D721Med (cell line): ENCODE measurements around the gene RNF144A.

Experiments used
- DNase-seq: peaks from one replicate; pipeline ENCODE4 v3.0.0; 2011; ENCODE audit warnings: low spot score; ENCODE audit not compliant: insufficient read length
- FAIRE-seq: peaks from 2 replicates; lab custom pipeline; 2011; peaks lifted over from hg19 to GRCh38; lab: Jason Lieb, UNC
- TF ChIP-seq, protein P1 (sequence below): IDR thresholded peaks from 2 replicates; pipeline ENCODE4 v1.5.1; 2012; ENCODE audit warnings: mild to moderate bottlenecking, control low read depth; ENCODE audit not compliant: insufficient read depth; ENCODE audit errors: missing control alignments

Gene RNF144A

DNA sequence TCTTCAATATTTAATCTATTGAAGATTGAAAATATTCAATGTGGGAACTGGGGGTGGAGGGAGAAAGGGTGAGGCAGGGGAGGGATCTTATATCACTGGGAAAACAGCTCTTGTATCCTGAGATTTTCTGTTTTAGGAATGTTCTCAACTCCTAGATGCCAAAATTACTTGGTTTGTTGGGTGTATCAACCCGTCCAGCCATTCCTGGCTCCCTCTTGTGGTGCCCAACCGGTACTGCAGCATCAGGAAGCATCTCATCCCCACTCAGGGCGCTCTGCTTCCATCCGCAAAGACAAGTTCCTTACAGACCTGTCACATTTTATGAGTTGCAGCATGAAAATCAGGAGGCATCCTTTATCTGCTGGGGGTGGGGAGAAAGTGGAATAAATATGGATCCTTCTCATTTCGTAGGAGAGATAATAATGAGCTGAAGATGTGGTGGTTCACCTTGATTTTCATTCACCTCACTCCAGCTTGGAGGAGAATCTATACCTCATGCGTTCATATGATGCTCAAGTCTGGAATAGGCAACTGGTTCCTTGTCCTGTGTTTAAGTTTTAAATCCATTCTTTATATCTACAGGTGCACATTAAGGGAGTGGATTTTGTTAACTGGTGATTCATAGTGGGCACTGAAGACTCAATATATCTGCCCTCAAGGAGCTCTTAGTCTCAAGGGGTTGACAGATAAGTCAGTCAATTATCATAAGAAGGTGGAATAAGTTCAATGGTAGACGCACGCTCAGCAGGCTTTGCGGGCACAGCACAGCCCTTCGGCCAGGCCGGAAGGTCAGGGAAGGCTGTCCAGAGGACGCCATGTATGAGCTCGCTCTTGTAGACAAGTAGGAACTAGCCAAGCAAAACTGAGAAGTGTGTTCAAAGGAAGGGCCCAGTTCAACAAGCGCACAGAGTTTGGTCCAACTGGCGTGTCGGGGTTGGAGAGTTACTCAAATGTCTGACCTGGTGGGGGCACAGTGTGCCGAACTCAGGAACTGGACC, 127.3 kb downstream of the RNF144A start:
- FAIRE-seq (peak; percentile 29), DNase-seq (peak; percentile 69)
- TF ChIP-seq, protein P1, sequence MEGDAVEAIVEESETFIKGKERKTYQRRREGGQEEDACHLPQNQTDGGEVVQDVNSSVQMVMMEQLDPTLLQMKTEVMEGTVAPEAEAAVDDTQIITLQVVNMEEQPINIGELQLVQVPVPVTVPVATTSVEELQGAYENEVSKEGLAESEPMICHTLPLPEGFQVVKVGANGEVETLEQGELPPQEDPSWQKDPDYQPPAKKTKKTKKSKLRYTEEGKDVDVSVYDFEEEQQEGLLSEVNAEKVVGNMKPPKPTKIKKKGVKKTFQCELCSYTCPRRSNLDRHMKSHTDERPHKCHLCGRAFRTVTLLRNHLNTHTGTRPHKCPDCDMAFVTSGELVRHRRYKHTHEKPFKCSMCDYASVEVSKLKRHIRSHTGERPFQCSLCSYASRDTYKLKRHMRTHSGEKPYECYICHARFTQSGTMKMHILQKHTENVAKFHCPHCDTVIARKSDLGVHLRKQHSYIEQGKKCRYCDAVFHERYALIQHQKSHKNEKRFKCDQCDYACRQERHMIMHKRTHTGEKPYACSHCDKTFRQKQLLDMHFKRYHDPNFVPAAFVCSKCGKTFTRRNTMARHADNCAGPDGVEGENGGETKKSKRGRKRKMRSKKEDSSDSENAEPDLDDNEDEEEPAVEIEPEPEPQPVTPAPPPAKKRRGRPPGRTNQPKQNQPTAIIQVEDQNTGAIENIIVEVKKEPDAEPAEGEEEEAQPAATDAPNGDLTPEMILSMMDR, result peak; percentile 84

DNA sequence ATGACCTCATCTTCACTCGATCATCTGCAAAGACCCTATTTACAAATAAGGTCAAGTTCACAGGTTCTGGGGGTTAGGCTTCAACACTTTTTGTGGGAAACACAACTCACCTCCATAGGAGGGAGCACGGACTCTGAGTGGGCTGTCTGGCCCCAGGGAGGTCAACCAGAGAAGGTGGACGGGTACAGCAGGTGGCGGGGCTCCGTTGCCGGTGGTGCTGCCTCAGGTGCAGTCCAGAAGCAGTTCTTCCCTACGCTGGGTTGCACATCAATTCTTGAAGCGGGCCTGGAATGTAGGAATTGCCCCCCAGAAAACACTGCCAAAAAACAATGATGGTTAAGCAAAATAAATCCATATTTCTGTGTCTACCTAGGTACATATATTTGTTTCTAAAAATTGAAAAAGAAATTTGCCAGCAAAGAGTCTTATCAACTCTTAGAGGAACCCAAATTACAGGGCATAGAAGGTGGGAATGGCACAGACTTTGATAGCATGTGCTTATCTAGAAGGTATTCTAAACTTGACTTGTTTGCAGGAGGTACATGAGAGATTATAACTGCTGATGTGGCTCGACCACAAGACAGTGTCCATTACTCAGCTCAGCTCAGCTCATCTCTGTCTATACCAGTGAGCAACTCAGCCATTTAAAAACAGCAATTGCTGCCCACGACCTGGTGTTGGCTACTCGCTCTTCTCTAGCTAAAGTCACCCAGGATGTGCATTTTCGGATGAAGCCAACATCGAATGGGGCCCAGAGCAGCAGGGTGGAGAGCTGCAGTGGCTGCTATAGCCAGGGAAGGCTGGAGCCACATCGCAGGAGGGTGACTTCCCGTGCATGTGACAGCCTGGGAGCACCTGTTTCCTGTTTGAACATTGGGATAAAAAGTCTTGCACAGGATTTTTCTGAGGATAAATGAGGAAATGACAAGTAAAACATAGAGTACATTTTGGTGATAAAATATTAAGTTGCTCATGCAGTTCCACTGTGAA, 128.7 kb downstream of the RNF144A start:
- FAIRE-seq (no peak), DNase-seq (no peak)
- TF ChIP-seq, protein P1, result no peak

DNA sequence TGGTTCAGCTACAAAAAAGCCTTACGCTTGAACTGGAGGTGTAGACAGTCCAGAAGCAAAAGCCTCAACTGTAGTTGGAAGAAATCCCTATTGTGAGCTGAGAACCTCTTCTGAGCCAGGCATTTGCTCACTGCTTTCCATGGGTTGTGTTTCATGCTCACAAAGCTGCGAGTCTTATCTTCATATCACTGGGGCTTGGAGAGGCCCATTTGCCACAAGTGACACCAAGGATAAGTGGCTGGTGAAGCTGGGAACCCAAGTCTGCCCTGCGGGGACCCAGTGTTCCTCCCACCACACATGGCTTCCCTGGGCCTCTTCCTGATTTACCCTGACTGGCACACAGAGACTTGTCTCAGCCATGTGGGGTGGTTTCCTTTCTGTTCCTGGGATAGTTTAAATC, 130.4 kb downstream of the RNF144A start:
- TF ChIP-seq, protein P1, result no peak
- DNase-seq, result no peak
- no peak for FAIRE-seq

DNA sequence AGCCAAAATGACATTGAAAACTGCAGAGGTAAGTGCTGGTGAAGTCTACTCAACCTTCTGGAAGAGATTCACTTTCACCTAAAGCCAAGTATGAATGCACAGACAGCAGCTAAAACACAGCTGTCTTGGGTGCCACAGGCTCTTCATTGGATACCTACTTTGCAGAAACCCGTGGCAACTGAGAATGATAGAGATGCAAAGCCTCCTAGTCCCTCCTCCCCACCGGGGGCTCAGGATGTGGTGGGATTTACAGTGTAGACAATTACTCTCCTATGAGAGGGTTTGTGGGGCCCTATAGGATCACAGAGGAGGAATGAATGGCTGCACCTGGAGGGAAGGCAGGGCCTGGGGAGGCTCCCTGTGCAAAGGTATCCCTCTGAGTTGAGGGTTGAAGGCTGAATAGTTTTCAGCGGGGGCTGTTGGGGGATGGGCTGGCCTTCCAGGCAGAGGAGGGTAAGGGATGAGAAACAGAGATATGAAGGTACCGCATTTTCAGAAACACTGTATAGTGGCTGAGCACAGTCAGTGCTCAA, 131.6 kb downstream of the RNF144A start:
- TF ChIP-seq, protein P1, result no peak
- DNase-seq, result no peak
- no peak for FAIRE-seq

DNA sequence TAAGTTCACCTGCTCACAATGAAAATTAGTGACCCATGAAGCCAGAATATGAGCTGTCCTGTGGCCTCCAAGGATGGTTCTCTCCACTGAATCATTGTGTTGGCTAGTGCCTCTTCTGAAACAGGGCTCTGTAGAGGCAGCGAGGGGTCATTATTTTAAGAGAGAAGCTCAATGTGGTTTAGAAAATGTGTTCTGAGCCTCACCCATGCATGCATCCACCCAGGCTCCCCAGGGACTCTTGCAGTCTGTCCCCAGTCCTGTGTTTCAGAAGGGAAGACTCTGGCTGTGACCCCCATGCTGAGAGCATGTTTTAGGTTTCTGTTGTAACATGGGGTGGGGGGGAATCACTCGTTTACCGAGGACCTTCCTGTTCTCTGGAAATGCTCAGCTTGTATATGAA, 135.2 kb downstream of the RNF144A start:
- TF ChIP-seq, protein P1, result no peak
- no peak for DNase-seq
- FAIRE-seq, result no peak

DNA sequence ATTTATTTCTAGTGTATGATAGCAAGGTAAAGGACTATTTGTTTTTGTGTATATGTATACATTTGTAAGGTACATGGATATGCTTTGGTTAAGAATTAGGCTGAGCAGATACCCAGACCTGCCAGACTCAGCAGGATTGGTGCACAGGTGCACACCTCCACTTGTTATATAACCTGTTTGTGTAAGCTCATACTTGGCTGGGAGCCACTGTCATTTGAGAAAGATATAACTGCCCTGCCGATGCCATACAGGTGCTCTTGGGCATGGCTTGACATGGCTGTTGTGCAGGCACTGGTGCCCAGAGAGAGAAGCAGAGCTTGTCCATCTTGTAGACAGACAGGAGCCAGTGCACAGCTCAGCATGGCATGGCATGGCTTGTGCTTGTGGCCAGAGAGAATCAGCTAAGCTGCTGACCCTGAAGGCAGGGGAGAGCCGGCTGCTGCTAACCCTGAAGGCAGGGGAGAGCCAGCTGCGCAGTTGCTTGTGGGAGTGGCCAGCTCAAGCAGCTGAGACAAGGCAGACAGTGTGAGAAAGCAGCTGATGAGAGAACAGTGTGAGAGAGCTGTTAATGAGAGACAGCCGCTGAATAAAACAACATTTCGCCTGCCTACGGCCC, 136.5 kb downstream of the RNF144A start:
- TF ChIP-seq, protein P1, result no peak
- DNase-seq (no peak), FAIRE-seq (no peak)
